ENCODE results near the gene CYP8B1.

Gene CYP8B1

DNA sequence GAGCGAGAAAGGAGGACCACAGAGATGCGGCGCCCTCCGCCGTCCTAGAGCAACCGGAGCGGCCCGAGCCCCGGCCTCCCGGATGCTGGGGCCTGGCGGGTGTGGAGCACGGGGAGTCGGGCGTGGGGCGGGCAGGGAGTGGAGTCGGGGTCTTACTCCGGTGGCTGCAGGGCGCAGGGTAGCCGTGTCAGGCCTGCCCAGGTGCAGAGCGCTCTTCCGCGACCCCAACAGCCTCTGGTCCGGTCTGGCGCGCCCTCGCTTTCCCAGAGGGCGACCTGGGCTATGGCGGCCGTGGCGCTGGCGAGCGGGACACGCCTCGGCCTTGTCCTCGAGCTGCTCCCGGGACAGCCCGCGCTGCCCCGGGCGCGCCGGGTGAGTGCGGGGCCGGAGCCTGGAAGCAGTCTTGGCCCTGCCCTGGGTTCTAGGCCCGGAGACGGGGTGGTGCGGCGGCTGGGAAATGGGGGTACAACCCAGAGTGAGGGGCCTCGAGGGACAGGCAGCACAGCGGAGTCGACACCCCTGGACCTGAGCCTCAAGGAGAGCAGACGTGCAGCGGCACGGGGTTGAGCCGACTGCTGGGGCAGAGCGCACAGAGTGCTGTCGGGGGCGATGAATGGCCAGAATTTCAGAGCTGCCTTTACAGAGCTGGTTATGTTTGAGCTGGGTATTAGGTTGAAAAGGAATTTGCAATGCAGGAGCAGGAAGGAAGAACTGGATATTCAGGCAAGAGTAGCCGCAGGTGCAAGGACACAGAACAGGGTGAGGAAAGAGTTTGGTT lies 30.6 kb upstream of the CYP8B1 start, which contains the start of gene ZNF662:
ZNF662 (plus strand) TSS at position 73 of the 778 bp plus-strand sequence. CDS start 1,973 bp downstream, outside the sequence.
- TF ChIP-seq, protein P1, sequence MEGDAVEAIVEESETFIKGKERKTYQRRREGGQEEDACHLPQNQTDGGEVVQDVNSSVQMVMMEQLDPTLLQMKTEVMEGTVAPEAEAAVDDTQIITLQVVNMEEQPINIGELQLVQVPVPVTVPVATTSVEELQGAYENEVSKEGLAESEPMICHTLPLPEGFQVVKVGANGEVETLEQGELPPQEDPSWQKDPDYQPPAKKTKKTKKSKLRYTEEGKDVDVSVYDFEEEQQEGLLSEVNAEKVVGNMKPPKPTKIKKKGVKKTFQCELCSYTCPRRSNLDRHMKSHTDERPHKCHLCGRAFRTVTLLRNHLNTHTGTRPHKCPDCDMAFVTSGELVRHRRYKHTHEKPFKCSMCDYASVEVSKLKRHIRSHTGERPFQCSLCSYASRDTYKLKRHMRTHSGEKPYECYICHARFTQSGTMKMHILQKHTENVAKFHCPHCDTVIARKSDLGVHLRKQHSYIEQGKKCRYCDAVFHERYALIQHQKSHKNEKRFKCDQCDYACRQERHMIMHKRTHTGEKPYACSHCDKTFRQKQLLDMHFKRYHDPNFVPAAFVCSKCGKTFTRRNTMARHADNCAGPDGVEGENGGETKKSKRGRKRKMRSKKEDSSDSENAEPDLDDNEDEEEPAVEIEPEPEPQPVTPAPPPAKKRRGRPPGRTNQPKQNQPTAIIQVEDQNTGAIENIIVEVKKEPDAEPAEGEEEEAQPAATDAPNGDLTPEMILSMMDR (IDR thresholded peaks at IDR 0.05; ENCODE audit: extremely low read depth, insufficient read depth, missing control alignments): no peak
- in situ Hi-C loops (cut with MboI; ENCODE audit: low pct_unique_long_range_greater_than_20kb, low sequenced_read_pairs, unreplicated experiment): no loop called here
- DNase-seq (ENCODE audit: low spot score): no peak

DNA sequence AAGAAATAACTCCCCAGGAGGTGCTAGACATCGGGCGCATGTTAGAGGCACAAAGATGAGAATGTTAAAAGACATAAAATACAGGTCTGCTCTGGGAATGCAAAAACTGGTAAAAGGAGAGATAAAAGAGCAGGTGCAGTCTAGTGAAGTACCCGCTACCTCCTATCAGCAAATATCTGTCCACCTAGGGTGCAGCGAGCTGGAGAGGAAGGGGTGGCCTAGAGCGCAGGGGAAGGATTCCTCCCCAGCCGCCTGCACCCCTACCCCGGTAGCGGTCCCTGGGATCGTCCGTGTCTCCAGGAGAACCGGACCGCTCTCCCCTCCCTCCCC lies 30.0 kb upstream of the CYP8B1 start:
- DNase-seq (ENCODE audit: low spot score): no peak
- TF ChIP-seq, protein P1 (IDR thresholded peaks at IDR 0.05; ENCODE audit: extremely low read depth, insufficient read depth, missing control alignments): no peak
- in situ Hi-C loops (cut with MboI; ENCODE audit: low pct_unique_long_range_greater_than_20kb, low sequenced_read_pairs, unreplicated experiment): no loop called here

DNA sequence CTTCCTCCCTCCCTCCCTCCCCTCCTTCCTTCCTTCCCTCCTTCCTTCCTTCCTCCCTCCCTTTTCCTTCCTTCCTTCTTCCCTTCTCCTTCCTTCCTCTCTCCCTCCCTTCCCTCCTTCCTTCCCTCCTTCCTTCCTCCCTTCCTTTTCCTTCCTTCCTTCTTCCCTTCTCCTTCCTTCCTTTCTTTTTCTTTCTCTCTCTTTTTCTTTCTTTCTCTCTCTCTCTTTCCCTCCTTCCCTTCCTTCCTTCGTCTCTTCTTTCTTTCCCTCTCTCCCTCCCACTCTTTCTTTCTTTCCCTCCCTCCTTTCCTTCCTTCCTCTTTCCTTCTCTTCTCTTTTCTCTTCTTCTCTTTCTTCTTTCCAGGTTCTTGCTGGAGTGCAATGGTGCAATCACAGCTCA lies 28.4 kb upstream of the CYP8B1 start:
- in situ Hi-C loops (cut with MboI; ENCODE audit: low pct_unique_long_range_greater_than_20kb, low sequenced_read_pairs, unreplicated experiment): no loop called here
- TF ChIP-seq, protein P1 (IDR thresholded peaks at IDR 0.05; ENCODE audit: extremely low read depth, insufficient read depth, missing control alignments): no peak
- DNase-seq (ENCODE audit: low spot score): no peak

DNA sequence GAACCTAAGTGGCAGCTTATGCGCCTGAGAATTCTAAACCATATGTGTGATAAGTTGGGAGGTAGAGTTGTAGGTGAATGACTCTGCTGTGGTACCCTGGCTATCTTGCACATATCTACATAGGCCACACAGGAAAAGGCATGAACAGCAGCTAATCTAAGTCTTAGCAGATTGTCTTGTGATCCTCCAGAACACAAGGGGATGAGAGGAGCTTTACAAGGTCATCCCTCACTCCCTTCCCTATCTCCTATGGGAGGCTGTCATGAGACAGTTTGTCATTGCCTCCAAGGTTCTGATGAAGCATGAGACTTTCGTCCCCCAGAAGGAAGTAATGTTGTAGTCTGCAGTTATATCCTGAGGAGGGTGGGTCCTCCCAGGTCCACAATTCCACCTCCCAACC lies 26.6 kb upstream of the CYP8B1 start:
- in situ Hi-C loops (cut with MboI; ENCODE audit: low pct_unique_long_range_greater_than_20kb, low sequenced_read_pairs, unreplicated experiment): no loop called here
- TF ChIP-seq, protein P1 (IDR thresholded peaks at IDR 0.05; ENCODE audit: extremely low read depth, insufficient read depth, missing control alignments): no peak
- no peak for DNase-seq (ENCODE audit: low spot score)

DNA sequence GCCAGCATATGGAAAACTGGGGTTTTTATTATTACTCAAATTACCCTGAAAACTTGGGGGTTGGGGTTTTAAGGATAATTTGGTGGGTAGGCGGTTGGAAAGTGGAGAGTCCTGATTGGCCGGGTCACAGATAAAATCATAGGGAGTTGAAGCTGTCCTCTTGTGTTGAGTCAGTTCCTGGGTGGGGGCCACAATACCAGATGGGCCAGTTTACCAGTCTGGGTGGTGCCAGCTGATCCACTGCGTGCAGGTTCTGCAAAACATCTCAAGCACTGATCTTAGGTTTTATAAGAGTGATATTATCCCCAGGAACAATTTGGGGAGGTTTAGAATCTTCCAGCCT lies 25.4 kb upstream of the CYP8B1 start:
- DNase-seq (ENCODE audit: low spot score): no peak
- TF ChIP-seq, protein P1 (IDR thresholded peaks at IDR 0.05; ENCODE audit: extremely low read depth, insufficient read depth, missing control alignments): no peak
- in situ Hi-C loops (cut with MboI; ENCODE audit: low pct_unique_long_range_greater_than_20kb, low sequenced_read_pairs, unreplicated experiment): no loop called here

DNA sequence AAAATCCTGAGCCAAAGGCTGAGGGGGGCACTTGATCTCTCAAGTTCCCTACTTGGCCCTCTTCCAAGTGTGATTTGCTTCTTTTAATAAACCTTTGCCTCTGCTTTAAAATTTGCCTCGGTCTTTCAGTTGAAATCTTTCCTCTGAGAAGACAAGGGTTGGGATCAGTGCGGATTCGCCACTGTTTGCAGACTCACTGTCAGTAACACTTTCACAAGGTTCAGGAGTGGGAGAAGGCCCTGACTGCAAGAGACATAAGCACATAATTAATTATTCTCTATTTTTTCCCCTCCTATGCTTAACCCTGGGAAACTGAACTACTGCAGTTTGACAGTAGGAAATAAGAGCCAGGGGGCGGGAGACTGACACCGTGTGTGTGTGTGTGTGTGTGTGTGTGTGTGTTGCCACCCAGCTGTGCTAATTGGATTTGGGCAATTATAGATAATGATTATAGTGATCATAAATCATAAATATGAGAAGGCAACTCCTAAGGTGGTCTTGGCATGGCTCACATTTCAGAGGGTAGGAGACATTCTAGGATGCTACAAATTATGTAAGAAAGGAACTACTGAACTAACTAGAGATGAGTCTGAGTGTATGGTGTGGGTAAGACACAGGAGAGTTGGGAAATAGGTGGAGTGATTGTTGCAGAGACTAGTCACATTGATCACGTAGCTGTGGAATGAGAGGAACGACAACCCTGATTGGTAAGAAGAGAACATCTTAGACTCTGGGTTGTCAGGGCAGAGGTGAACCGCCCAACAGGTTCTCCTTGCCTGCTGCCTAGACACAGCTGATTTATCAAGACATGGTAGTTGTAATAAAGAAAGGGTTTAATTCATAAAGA lies 24.8 kb upstream of the CYP8B1 start:
- TF ChIP-seq, protein P1 (IDR thresholded peaks at IDR 0.05; ENCODE audit: extremely low read depth, insufficient read depth, missing control alignments): no peak
- DNase-seq (ENCODE audit: low spot score): no peak
- in situ Hi-C loops (cut with MboI; ENCODE audit: low pct_unique_long_range_greater_than_20kb, low sequenced_read_pairs, unreplicated experiment): no loop called here
